ENCODE data around the gene LTB. TPM values are rescaled to one million over a fixed set of nuclear protein-coding genes. Genes with fewer than 3 reads are reported as not detected.

LTB gene
- polyA plus RNA-seq, 1 of the 3 experiments (the other 2 are of a cell fraction), result 0.10 TPM

GRCh38 chr6:31538805-31539400 lies 43.3 kb downstream of the LTB start:
- Histone ChIP-seq H3K9me2 (no peaks in the 10 kb centered on the region), H3K27ac (ENCODE audit: low read depth in 2 of 2, low read length in 1 of 2) (no peak overlapping the region), H3K9ac (no peak overlapping the region), H3K4me2 (peak overlapping the region; percentile 87), H2AFZ (ENCODE audit: low read depth) (no peak overlapping the region), H3K4me3 (ENCODE audit: low read depth in 2 of 2, low read length in 1 of 2) (peak overlapping the region; percentile 74 to 91), H3K9me3 (no peaks in the 10 kb centered on the region), H3K79me2 (ENCODE audit: insufficient read depth) (peaks cover 79% of the 10 kb centered on the region), H3F3A (replicated peaks; ENCODE audit: insufficient read depth) (peaks cover 4% of the 10 kb centered on the region), H3K27me3 (ENCODE audit: insufficient read depth) (no peaks in the 10 kb centered on the region), H3K36me3 (replicated peaks in 1 of 2; ENCODE audit: control insufficient read depth in 1 of 2, insufficient read depth in 2 of 2, low read length in 1 of 2) (peaks cover 52 to 63% of the 10 kb centered on the region in 2 experiments), H3K4me1 (ENCODE audit: control insufficient read depth in 1 of 2, insufficient read depth in 2 of 2, low read depth in 1 of 2, low read length in 1 of 2) (peaks cover 15 to 19% of the 10 kb centered on the region in 2 experiments; a peak in 3 of 4 replicates), H4K20me1 (ENCODE audit: insufficient read depth) (peaks cover 71% of the 10 kb centered on the region)
- POLR2A ChIA-PET, result interaction anchor here (0.7 kb wide), 1 partner anchor 8 kb away, joined by 4 read pairs; the partner anchor contains the start of genes ATP6V1G2 and NFKBIL1
- TF ChIP-seq FOXJ3 (CRISPR knock-in tag; IDR thresholded peaks at IDR 0.05), result no peak
- no peak for TF ChIP-seq RFX5 (IDR thresholded peaks at IDR 0.05; ENCODE audit: low read length)
- TF ChIP-seq USF1 (IDR thresholded peaks at IDR 0.05; ENCODE audit: borderline replicate concordance, low read depth), result no peak
- no peak for TF ChIP-seq TAF1 (IDR thresholded peaks at IDR 0.05; ENCODE audit: borderline replicate concordance, low read depth, low read length)
- TF ChIP-seq RXRA (IDR thresholded peaks at IDR 0.05; ENCODE audit: borderline replicate concordance, low read depth), result no peak
- no peak for TF ChIP-seq IRF3 (IDR thresholded peaks at IDR 0.05; ENCODE audit: low read depth, low read length)
- TF ChIP-seq EP300 (IDR thresholded peaks at IDR 0.05; ENCODE audit: borderline replicate concordance in 1 of 2, low read depth in 1 of 2, low read length in 1 of 2), result no peak
- TF ChIP-seq, protein P1, sequence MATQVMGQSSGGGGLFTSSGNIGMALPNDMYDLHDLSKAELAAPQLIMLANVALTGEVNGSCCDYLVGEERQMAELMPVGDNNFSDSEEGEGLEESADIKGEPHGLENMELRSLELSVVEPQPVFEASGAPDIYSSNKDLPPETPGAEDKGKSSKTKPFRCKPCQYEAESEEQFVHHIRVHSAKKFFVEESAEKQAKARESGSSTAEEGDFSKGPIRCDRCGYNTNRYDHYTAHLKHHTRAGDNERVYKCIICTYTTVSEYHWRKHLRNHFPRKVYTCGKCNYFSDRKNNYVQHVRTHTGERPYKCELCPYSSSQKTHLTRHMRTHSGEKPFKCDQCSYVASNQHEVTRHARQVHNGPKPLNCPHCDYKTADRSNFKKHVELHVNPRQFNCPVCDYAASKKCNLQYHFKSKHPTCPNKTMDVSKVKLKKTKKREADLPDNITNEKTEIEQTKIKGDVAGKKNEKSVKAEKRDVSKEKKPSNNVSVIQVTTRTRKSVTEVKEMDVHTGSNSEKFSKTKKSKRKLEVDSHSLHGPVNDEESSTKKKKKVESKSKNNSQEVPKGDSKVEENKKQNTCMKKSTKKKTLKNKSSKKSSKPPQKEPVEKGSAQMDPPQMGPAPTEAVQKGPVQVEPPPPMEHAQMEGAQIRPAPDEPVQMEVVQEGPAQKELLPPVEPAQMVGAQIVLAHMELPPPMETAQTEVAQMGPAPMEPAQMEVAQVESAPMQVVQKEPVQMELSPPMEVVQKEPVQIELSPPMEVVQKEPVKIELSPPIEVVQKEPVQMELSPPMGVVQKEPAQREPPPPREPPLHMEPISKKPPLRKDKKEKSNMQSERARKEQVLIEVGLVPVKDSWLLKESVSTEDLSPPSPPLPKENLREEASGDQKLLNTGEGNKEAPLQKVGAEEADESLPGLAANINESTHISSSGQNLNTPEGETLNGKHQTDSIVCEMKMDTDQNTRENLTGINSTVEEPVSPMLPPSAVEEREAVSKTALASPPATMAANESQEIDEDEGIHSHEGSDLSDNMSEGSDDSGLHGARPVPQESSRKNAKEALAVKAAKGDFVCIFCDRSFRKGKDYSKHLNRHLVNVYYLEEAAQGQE (IDR thresholded peaks at IDR 0.05; ENCODE audit: low read depth, low read length), result no peak
- no peak for TF ChIP-seq POLR2AphosphoS5 (IDR thresholded peaks at IDR 0.05; ENCODE audit: low read depth, low read length)
- TF ChIP-seq ELF1 (IDR thresholded peaks at IDR 0.05), result no peak
- no peak for TF ChIP-seq EZH2phosphoT487 (IDR thresholded peaks at IDR 0.05; ENCODE audit: borderline replicate concordance, low read depth)
- no peak for TF ChIP-seq RAD21 (IDR thresholded peaks at IDR 0.05; ENCODE audit: low read length)
- TF ChIP-seq NRF1 (IDR thresholded peaks at IDR 0.05; ENCODE audit: low read depth, low read length), result no peak
- no peak for DNase-seq
- CTCF ChIA-PET, result interaction anchor here (1.0 to 2.3 kb wide), 3 partner anchors 9 to 59 kb away, joined by 3 to 10 read pairs (median 3); partner anchors contain the start of genes MCCD1 and NFKBIL1
- WGBS (ENCODE audit: low lambda C conversion rate), result 56% methylated on average over 6 of the region's 6 CpGs
